Endothelial cell of umbilical vein (primary cell): ENCODE data around the gene PODXL2. TPM values are rescaled to one million over a fixed set of nuclear protein-coding genes. Genes with fewer than 3 reads are reported as not detected.

Experiments
- BruUV-seq: library from RNA; stranded (reverse); fragments of 400-500 nt; replicated peaks from 2 replicates; lab custom pipeline; 2021; lab: Mats Ljungman, UMichigan
- CTCF ChIA-PET: fragments of 300-600, 350-600 bp; sonication (Branson Sonifier 250); formaldehyde crosslinking; loops from one replicate; lab custom pipeline; 2021; ENCODE audit warnings: antibody characterized with exemption, inconsistent platforms; lab: Charles Lee
- POLR2A ChIA-PET: fragments of 300-600, 350-600 bp; sonication (Branson Sonifier 250); formaldehyde crosslinking; loops from one replicate; lab custom pipeline; 2021; ENCODE audit warnings: antibody characterized with exemption, inconsistent platforms; lab: Charles Lee
- DNase-seq: peaks from one replicate; pipeline ENCODE4 v3.0.0-alpha.2; 2011; ENCODE audit warnings: low read depth, low spot score
- FAIRE-seq: peaks from 2 replicates; lab custom pipeline; 2011; peaks lifted over from hg19 to GRCh38; lab: Jason Lieb, UNC
- H2AFZ ChIP-seq: 2 replicates; pipeline ENCODE4 v1.6.0; 2012; ENCODE audit warnings: low read depth, low read length, control low read depth, inconsistent platforms
- H3K27ac ChIP-seq: 2 replicates; pipeline ENCODE4 v1.5.1; 2011; ENCODE audit warnings: low read depth, mild to moderate bottlenecking, control low read depth, low read length, moderate library complexity; ENCODE audit not compliant: insufficient read depth
- H3K27me3 ChIP-seq, 2 experiments: 2 replicates each; pipeline versions ENCODE4 v1.6.0 to v1.6.1; 2011; ENCODE audit warnings: low read length in 2 of 2, mixed read lengths in 1 of 2; ENCODE audit not compliant: control insufficient read depth in 2 of 2, insufficient read depth in 2 of 2
- H3K36me3 ChIP-seq, 2 experiments: 2 replicates in 1 of 2; 3 replicates in 1 of 2; pipeline ENCODE4 v1.5.1; 2011; ENCODE audit warnings: low read length in 2 of 2, mild to moderate bottlenecking in 1 of 2, moderate library complexity in 1 of 2; ENCODE audit not compliant: control insufficient read depth in 2 of 2, insufficient read depth in 2 of 2; ENCODE audit errors: extremely low read depth in 1 of 2
- H3K4me1 ChIP-seq: 3 replicates; pipeline ENCODE4 v1.5.1; 2011; ENCODE audit warnings: mild to moderate bottlenecking, low read length; ENCODE audit not compliant: control insufficient read depth, insufficient read depth; ENCODE audit errors: extremely low read depth
- H3K4me2 ChIP-seq: 2 replicates; pipeline ENCODE4 v1.6.1; 2011; ENCODE audit warnings: low read length, control low read depth, mixed read lengths; ENCODE audit not compliant: insufficient read depth
- H3K4me3 ChIP-seq, 3 experiments: fragments of 200-600 bp in 1 of 3; sonication (generic), shearing (Covaris generic) in 1 of 3; replicated peaks in 1 of 3; 2 replicates each; pipeline ENCODE4 v1.5.1; 2011 to 2016; ENCODE audit warnings: control low read depth in 3 of 3, low read length in 3 of 3, mild to moderate bottlenecking in 2 of 3, inconsistent platforms in 1 of 3, low read depth in 1 of 3, moderate library complexity in 1 of 3; ENCODE audit not compliant: insufficient read depth in 1 of 3
- H3K79me2 ChIP-seq: 2 replicates; pipeline ENCODE4 v1.6.0; 2012; ENCODE audit warnings: low read length, inconsistent platforms; ENCODE audit not compliant: control insufficient read depth, insufficient read depth
- H3K9ac ChIP-seq: replicated peaks from 2 replicates; pipeline ENCODE3; 2011; ENCODE audit warnings: low read length, control low read depth; ENCODE audit not compliant: insufficient read depth; ENCODE audit errors: extremely low read depth
- H3K9me1 ChIP-seq: replicated peaks from 3 replicates; pipeline ENCODE4 v1.6.0; 2011; ENCODE audit warnings: mild to moderate bottlenecking, low read length; ENCODE audit not compliant: control insufficient read depth, insufficient read depth; ENCODE audit errors: extremely low read depth
- H3K9me3 ChIP-seq: replicated peaks from 2 replicates; pipeline ENCODE4 v1.5.1; 2012; ENCODE audit warnings: low read length, inconsistent platforms; ENCODE audit not compliant: control insufficient read depth, insufficient read depth
- H4K20me1 ChIP-seq: replicated peaks from 2 replicates; pipeline ENCODE3; 2011; ENCODE audit warnings: mild to moderate bottlenecking, low read length; ENCODE audit not compliant: control insufficient read depth, insufficient read depth; ENCODE audit errors: extremely low read depth
- MYC ChIP-seq: IDR thresholded peaks from one replicate; pipeline ENCODE4 v1.6.1; 2011; ENCODE audit warnings: mild to moderate bottlenecking, low read depth, low read length
- POLR2A ChIP-seq: IDR thresholded peaks from 2 replicates; pipeline ENCODE4 v1.6.1; 2012; ENCODE audit warnings: low read depth, mild to moderate bottlenecking, control low read depth, low read length
- dilution Hi-C: fragments of 300-500 bp; cut with MboI; formaldehyde crosslinking; loops from one replicate; pipeline ENCODE4 v1.15.0; 2019; ENCODE audit warnings: low sequenced_read_pairs; ENCODE audit not compliant: extremely low pct_ligation_motif_present
- intact Hi-C: fragments of 100-400 bp; cut with micrococcal nuclease; formaldehyde crosslinking; loops from one replicate; pipeline ENCODE4 v1.10.0; 2022
- polyA plus RNA-seq, 4 experiments: library from polyadenylated mRNA; depleted of rRNA in 3 of 4; stranded (reverse) in 3 of 4; unstranded in 1 of 4; fragments of >200 nt; gene quantifications; 2 replicates each; pipeline versions ENCODE4 v1.2.1 to v1.2.3, GENCODE V29; 2011 to 2012; ENCODE audit warnings: missing spikeins in 1 of 4
- total RNA-seq: library from RNA; stranded (reverse); gene quantifications from 2 replicates; pipeline ENCODE4 v1.2.3, GENCODE V29; 2021

The PODXL2 gene
- total and polyA plus RNA-seq, 2 donors (not counting 3 experiments of a cell fraction or from before 2014, with no cell fraction given) = 5.5 to 6.5 TPM

DNA sequence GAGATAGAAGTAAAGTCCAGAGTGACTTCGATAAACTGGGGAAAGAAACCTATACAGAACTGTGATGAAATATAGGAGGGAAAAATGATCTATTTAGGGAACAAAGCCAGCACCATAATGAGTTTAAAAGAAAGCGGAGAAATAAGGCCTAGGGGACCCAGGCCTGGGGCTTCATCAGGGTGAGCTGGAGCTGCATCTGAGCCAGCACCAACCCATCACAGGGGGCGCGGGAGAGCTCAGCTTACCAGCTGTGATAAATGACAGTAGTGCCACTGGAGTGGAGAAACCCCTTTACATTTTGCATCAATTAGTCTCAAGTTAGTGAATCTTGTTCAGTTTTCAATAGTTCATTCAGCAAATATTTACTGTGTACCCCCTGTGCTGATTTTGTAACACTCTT is 21.3 kb downstream of the PODXL2 start:
- ChIA-PET CTCF (interaction anchor here (1.1 to 3.7 kb wide), 8 partner anchors 12 to 483 kb away, joined by 3 to 41 read pairs (median 8); no protein-coding TSS in a partner anchor), POLR2A (no interaction called here)
- intact Hi-C loops = loop anchor here (5.0 kb wide), 1 partner anchor 482 kb away; no protein-coding TSS in a partner anchor

DNA sequence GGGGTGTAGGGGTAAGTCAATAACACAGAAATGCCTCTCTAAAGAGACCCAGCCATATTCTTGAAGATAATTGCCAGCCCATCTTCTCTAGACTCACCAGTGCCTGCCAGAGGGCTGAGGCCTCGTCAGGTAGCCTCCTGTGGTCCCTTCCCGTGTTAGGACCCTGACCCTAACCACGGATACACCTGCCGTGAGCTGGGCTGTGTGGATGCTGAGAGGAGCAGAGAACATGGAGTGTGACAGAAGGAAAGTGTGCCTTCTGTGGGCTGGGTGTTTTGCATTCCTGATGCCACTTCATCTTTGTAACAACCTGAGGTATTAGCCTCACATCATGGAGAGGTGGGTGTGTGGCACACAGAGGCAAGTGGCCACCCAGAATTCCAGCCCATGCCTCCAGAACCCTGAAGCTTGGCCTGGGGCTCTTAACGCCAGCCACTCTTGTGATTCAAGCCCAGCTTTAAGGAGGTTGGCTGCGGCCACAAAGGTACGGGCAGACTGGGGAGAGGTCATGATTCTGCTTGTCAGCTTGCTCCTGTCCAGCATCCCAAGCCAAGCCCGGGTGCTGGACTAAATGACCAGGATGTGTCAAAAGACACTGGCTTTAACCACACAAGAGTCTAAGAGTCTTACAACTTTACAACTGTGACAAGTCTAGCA is 22.7 kb downstream of the PODXL2 start:
- POLR2A ChIA-PET = no interaction called here
- no peak for DNase-seq
- Histone ChIP-seq H3K9ac (no peak overlapping the region), H3K27me3 (no peaks in the 10 kb centered on the region), H3K79me2 (no peaks in the 10 kb centered on the region), H3K4me3 (no peak overlapping the region), H3K9me3 (no peaks in the 10 kb centered on the region), H2AFZ (no peak overlapping the region), H3K27ac (no peak overlapping the region), H3K4me2 (no peak overlapping the region), H4K20me1 (no peaks in the 10 kb centered on the region), H3K36me3 (no peaks in the 10 kb centered on the region), H3K9me1 (no peaks in the 10 kb centered on the region), H3K4me1 (no peaks in the 10 kb centered on the region)
- intact Hi-C loops (loop anchor here (1.0 to 5.0 kb wide), 6 partner anchors 43 to 481 kb away; partner anchors contain the start of gene SEC61A1), dilution Hi-C loops (no loop called here)
- TF ChIP-seq MYC (no peak), POLR2A (no peak)
- CTCF ChIA-PET = interaction anchor here (0.6 to 3.7 kb wide), 17 partner anchors 10 to 497 kb away, joined by 3 to 41 read pairs (median 4); no protein-coding TSS in a partner anchor
- no TSS peak for BruUV-seq
- FAIRE-seq = no peak

More for the DNA sequence above, 21.3 kb downstream of the PODXL2 start:
- Histone ChIP-seq H4K20me1 (no peaks in the 10 kb centered on the region), H3K4me2 (no peak overlapping the region), H3K79me2 (no peaks in the 10 kb centered on the region), H3K4me3 (no peak overlapping the region), H3K27ac (no peak overlapping the region), H3K36me3 (no peaks in the 10 kb centered on the region), H2AFZ (no peak overlapping the region), H3K9me1 (no peaks in the 10 kb centered on the region), H3K4me1 (no peaks in the 10 kb centered on the region), H3K9me3 (no peaks in the 10 kb centered on the region), H3K27me3 (no peaks in the 10 kb centered on the region), H3K9ac (no peak overlapping the region)
- BruUV-seq = no TSS peak
- FAIRE-seq (no peak), DNase-seq (no peak)
- TF ChIP-seq POLR2A = no peak
- dilution Hi-C loops = no loop called here
